Testis (tissue), 2 donors: ENCODE results near the gene CMTM7.

Experiments
- CTCF ChIP-seq, 3 experiments: fragments of 450-650 bp in 2 of 3; fragments of 200-600 bp in 1 of 3; sonication (generic) in 1 of 3; IDR thresholded peaks; one replicate each; pipeline ENCODE4 v1.5.1; 2016 to 2019; ENCODE audit warnings: antibody characterized with exemption in 3 of 3, mild to moderate bottlenecking in 2 of 3, moderate library complexity in 1 of 3
- POLR2A ChIP-seq: fragments of 450-650 bp; IDR thresholded peaks from one replicate; pipeline ENCODE4 v1.6.1; 2017; ENCODE audit warnings: antibody characterized with exemption, mild to moderate bottlenecking, moderate library complexity

GRCh38 chr3:32470362-32470761 lies 78.7 kb downstream of the CMTM7 start:
- TF ChIP-seq CTCF (IDR thresholded peaks at IDR 0.05) (no peak), POLR2A (no peak)
